ENCODE results near the gene PPCDC. TPM values are rescaled to one million over a fixed set of nuclear protein-coding genes. Genes with fewer than 3 reads are reported as not detected.

Gene PPCDC
- total RNA-seq, 1 donor from 2014 or later: 17.2 TPM

DNA sequence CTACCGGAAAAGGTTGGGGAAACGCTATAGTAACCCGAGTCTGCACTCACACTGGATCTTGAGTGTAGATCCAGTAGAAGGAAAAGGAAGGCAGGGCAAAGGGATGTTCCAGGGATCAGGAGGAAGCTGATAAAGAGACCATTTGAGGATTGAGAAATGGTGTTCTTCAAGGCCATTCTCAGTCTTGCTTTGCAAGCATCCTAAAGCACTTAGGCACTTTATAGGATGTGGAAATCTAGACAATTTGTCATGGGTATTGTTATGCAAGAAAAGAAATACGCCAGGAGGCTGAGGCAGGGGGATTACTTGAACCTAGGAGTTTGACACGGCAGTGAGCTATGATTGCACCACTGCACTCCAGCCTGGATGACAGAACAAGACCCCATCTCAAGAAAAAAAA lies 41.2 kb upstream of the PPCDC start:
- Mint-ChIP-seq H3K4me1 (no peaks in the 10 kb centered on the region), H3K36me3 (no peaks in the 10 kb centered on the region)
- DNase-seq (ENCODE audit: low spot score in 2 of 2, unreplicated experiment in 2 of 2): no peak

GRCh38 chr15:74983725-74984231 lies 39.6 kb upstream of the PPCDC start:
- Mint-ChIP-seq H3K4me3 (no peak overlapping the region), H3K27me3 (ENCODE audit: low read depth) (peaks cover 64% of the 10 kb centered on the region), H3K9me3 (no peaks in the 10 kb centered on the region), H3K27ac (no peak overlapping the region), H3K4me1 (no peaks in the 10 kb centered on the region), H3K36me3 (no peaks in the 10 kb centered on the region)
- TF ChIP-seq, protein P1, sequence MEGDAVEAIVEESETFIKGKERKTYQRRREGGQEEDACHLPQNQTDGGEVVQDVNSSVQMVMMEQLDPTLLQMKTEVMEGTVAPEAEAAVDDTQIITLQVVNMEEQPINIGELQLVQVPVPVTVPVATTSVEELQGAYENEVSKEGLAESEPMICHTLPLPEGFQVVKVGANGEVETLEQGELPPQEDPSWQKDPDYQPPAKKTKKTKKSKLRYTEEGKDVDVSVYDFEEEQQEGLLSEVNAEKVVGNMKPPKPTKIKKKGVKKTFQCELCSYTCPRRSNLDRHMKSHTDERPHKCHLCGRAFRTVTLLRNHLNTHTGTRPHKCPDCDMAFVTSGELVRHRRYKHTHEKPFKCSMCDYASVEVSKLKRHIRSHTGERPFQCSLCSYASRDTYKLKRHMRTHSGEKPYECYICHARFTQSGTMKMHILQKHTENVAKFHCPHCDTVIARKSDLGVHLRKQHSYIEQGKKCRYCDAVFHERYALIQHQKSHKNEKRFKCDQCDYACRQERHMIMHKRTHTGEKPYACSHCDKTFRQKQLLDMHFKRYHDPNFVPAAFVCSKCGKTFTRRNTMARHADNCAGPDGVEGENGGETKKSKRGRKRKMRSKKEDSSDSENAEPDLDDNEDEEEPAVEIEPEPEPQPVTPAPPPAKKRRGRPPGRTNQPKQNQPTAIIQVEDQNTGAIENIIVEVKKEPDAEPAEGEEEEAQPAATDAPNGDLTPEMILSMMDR (IDR thresholded peaks at IDR 0.05; ENCODE audit: unreplicated experiment): no peak
- no peak for DNase-seq (ENCODE audit: low spot score in 2 of 2, unreplicated experiment in 2 of 2)

More for the DNA sequence above, 41.2 kb upstream of the PPCDC start:
- Mint-ChIP-seq H3K9me3 (no peaks in the 10 kb centered on the region), H3K4me3 (no peak overlapping the region), H3K27me3 (ENCODE audit: low read depth) (peaks cover 64% of the 10 kb centered on the region), H3K27ac (no peak overlapping the region)
- TF ChIP-seq, protein P1 (IDR thresholded peaks at IDR 0.05; ENCODE audit: unreplicated experiment): no peak

GRCh38 chr15:74988007-74988800 lies 35.2 kb upstream of the PPCDC start:
- Mint-ChIP-seq H3K4me3 (no peak overlapping the region), H3K4me1 (no peaks in the 10 kb centered on the region), H3K27ac (no peak overlapping the region), H3K27me3 (ENCODE audit: low read depth) (peaks cover 63% of the 10 kb centered on the region), H3K36me3 (no peaks in the 10 kb centered on the region), H3K9me3 (no peaks in the 10 kb centered on the region)
- DNase-seq (ENCODE audit: low spot score in 2 of 2, unreplicated experiment in 2 of 2): peak in 1 of 2 experiments; percentile 43
- TF ChIP-seq, protein P1 (IDR thresholded peaks at IDR 0.05; ENCODE audit: unreplicated experiment): no peak

- Mint-ChIP-seq H3K9me3 (no peaks in the 10 kb centered on the region), H3K36me3 (no peaks in the 10 kb centered on the region), H3K4me1 (no peaks in the 10 kb centered on the region), H3K4me3 (no peak overlapping the region), H3K27me3 (ENCODE audit: low read depth) (peaks cover 54% of the 10 kb centered on the region), H3K27ac (no peak overlapping the region)
- no peak for DNase-seq (ENCODE audit: low spot score in 2 of 2, unreplicated experiment in 2 of 2)
- TF ChIP-seq, protein P1 (IDR thresholded peaks at IDR 0.05; ENCODE audit: unreplicated experiment): no peak
These were observed 33.9 kb upstream of the PPCDC start for GRCh38 chr15:74989527-74989926.

GRCh38 chr15:74992619-74993018 lies 30.8 kb upstream of the PPCDC start:
- H3K4me1 Mint-ChIP-seq: peaks cover 9% of the 10 kb centered on the region

More at GRCh38 chr15:74992619-74993018, 30.8 kb upstream of the PPCDC start:
- H3K36me3 Mint-ChIP-seq: peaks cover 5% of the 10 kb centered on the region
- no peak for DNase-seq (ENCODE audit: low spot score in 2 of 2, unreplicated experiment in 2 of 2)
- TF ChIP-seq, protein P1 (IDR thresholded peaks at IDR 0.05; ENCODE audit: unreplicated experiment): no peak
- peaks cover 5% of the 10 kb centered on the region for H3K9me3 Mint-ChIP-seq
- no peak overlapping the region for H3K27ac Mint-ChIP-seq
- H3K4me3 Mint-ChIP-seq: no peak overlapping the region
- peaks cover 46% of the 10 kb centered on the region for H3K27me3 Mint-ChIP-seq (ENCODE audit: low read depth)
